HCEC 1CT (cell line): Measurements from ENCODE around the gene RDH8.

Experiments used
- DNase-seq: peaks from one replicate; pipeline ENCODE4 v3.0.0-alpha.2; 2017

The RDH8 gene

GRCh38 chr19:10043286-10043927 is 30.1 kb downstream of the RDH8 start:
- no peak for DNase-seq

DNA sequence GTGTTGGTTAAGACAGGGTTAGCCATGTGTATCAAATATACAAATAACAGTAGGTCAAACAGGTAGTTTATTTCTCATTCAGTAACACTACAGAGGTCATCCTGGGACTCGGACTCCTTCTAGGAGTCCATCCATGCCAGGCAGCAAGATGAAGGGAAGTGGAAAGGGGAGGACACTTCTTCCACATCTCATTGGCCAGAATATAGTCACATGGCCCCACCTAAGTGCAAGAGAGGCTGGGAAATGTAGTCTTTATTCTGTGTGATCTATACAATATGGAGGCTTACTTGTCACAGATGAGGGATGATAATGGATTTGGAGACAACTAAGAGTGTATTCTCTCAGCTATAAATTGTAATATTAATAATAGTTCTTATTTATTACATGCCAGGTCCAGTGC is 31.1 kb downstream of the RDH8 start:
- DNase-seq: peak; percentile 21

DNA sequence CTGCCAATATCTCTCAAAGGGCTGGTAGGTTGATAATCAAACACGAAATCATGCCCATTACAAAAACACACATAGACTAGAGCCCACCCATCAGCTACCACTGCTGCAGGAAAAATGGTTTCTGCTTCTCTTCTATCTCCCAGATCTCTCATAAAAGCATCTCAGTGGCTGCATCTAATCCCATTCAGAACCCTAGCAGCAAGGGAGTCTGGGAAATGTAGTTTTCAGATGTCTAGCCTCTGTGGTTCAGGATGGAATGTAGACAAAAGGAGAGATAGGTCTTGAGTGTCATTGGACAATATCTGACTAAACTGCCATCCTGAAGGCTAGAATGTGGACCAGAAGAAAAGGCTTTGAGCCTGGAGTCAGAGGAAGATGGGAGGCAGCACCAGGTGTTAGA is 32.1 kb downstream of the RDH8 start:
- DNase-seq: no peak

DNA sequence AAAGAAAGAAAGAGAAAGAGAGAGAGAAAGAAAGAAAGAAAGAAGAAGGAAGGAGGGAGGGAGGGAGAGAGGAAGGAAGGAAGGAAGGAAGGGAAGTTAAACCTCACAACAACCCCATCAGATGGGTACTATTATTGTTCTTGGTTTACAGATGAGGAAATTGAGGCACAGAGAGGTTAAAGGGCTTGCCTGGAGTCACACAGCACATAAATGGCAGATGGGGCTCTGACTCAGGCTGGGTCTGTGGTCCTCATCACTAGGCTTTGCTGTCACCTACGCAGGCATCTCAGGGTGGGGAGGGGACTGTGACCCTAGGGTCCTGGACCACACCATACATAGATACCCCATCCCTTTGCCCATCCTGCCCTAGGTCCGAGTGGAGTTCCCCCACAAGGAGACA is 36.3 kb downstream of the RDH8 start:
- DNase-seq: no peak

DNA sequence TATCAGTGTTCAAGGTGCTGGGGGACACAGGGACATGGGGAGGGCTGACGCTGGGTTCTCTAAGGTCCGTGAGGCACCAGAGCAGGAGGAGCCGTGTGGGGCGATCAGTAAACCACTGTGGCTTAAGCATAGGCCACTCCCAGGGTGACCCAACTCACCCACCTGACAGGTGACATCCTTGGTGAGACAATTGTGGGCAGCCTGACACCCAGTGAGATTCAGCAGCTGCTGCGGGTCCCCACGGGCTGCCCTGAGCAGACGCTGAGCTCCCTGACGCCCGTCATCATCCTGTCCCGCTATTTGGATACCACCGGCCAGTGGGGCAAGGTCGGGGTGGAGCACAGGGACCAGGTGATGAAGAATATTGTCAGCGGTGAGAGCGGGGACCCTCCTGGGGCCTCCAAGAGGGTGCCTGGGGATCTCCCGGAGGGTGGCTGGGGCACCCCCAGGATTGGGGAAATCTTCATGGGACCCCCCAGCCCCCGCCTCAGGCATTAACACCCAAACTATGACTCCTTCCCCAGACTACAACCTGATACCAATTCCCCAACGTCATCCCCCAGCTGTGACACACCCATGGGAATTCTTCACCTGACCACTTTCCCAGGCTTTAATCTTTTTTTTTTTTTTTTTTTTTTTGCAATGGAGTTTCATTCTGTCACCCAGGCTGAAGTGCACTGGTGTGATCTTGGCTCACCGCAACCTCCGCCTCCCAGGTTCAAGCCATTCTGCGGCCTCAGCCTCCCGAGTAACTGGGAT is 39.5 kb downstream of the RDH8 start:
- no peak for DNase-seq

DNA sequence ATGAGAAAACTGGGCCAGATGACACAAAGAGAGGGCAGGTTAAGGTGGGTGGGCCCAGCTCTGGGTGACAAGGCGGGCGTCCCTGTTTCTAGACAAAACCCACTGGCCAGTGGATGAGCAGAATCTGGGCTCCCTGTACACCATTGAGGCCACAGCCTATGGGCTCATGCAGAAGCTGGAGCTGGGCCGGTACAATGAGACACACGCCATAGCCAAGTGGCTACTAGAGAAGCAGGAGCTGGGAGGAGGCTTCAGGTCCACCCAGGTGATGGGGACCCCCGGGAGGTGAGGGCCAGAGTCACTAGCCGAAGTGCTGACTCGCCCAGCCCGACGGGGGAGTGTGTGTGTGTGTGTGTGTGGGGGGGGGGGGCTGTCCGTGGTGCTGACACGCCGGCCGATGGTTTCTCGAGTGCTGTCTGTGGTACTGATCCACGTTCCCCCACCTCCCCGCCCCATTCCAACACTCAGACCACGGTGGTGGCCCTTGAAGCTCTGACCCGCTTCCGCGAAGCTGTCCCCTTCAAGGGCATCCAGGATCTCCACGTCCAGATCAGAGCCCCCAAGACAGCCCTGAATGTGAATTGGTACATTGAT is 48.5 kb downstream of the RDH8 start:
- no peak for DNase-seq

- DNase-seq: no peak
Measured at GRCh38 chr19:10068205-10068604, 54.9 kb downstream of the RDH8 start.

DNA sequence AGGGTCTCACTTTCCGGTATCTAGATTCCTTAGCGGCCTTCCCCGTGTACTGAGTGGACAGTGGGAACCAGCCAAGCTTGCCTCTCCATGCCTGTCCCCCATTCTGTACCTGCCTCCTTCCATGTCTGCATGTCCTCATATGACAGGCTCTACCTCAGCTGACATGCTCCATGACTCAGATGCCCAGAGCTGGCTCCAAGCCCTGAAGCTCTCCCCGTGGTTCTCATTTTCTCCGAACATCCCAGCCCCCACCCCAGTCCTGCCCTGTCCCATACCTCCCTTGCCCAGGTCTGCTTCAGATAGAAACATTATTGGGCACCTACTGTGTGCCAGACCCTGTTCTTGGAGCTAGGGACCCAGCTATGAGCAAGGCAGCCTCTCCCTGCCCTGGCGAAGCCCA is 55.8 kb downstream of the RDH8 start:
- DNase-seq: no peak

GRCh38 chr19:10070730-10071446 is 57.6 kb downstream of the RDH8 start:
- no peak for DNase-seq
